GM21786 (cell line): ENCODE measurements around the gene POU2F3.
A peak's percentile ranks its signal among the peaks of the same experiment; 100 is the strongest.

Source experiments
- ATAC-seq: cut with Tn5 transposase; IDR thresholded peaks from one replicate; pipeline ENCODE4 v1.9.1; 2021; ENCODE audit not compliant: unreplicated experiment

POU2F3 gene

DNA sequence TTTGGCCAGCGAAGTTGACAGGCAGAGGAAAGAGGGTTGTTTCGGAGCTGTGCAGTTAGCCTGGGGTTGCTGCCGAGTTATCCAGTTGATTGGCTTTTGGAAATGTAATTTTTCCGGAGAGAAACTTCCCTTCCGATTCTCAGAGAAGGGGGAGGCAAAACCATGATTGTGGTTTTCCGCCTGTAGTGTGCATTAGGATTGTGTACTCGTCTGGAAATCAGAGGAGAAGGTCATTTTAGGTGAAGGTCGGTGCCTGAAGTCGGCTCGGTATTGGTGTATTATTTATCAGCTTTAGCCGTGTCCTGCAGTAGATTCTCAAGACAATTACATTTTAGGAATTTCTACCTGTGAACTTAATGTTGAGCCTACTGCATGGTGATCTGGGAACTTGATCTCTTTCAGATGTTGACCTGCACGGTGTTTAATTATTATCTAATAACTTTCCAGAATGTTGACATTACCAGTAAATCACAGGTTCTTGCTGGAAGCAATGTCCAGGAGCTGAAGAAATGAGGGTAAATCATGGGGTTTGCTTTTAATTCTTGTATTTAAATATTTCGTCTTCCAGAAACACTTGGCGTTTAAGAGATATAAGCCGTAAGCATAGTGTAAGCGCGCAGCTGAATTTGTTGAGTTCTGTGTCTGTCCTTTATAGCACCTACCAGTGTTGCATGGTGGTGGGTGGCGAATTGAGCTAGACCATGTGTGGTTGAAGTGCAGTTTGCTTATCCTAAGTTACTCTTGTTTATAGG, 97.6 kb downstream of the POU2F3 start:
- ATAC-seq, result no peak

DNA sequence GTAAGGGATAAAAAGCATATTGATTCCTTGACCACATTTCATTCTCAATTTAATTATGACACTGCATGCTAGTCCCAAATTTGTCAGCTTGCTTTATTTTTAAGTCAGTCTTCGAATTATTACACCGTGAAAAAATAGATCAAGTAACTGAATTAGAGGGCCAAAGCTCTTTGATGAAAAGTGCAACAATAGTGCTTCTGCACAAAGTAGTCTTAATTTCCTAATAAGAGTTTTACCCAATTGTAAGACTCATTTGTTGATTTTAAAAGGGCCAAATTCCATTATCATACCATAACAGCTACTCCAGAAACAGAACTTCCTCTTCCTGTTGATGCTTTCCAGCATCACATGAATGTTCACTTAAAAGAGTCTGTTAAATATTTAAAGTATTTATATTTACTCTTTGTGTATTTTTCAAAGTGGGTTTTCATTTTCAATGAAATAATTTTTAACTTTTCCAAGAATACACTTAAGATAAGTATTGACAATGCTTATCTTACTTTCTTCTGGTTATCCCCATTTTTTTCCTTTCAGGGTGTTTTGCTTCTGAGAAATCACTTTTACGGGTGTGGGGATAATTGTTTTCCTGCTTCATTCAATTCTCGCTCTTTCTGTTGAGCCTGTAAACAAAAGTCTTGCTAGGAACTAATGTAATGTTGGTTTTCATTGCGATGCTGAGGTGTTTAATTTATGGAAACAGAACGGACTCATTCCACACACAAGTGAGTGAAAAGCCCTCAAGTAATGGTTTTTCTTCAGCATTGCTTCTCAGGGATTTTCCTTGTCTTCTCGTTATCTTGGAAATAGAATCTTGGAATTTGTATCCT, 98.4 kb downstream of the POU2F3 start:
- no peak for ATAC-seq

GRCh38 chr11:120339394-120339890, 99.5 kb downstream of the POU2F3 start:
- ATAC-seq, result no peak

DNA sequence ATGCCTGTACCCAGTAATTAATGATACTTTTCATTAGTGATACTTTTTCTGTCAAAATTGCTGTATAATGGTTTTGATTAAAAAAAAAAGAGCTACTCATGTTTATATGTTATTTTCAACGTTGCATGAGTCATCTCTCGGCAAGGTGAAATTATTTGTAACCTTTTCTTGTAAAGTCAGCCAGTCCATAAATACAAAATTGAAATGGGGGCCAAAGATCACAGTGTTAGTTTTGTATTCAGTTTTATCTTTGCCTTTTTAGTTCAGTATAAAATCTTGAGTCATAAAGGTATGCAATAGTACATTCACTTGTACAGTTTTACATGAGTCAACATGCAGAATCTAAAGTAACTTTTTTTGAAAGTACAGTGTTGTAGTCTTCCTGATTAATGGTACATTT, 100.6 kb downstream of the POU2F3 start:
- no peak for ATAC-seq

- ATAC-seq, result no peak
Observed at GRCh38 chr11:120342226-120342625, 102.3 kb downstream of the POU2F3 start.

DNA sequence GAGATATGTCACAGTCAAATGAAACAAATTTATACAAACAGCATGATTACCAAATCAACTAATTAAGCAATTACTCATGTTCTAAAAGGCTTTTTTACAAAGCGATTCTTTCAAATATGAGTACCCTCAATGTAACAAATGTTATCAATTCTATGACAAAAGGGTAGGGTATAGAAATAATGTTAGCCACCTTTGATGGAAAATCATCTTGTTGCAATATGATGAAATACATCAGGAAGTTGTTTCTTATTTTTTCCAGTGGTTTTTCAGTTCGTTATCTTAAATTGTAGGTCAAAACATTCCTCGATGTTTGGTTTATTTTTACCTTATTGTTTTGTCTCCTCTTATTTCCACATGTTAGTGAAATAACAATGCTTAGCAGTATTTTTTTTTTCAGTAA, 102.7 kb downstream of the POU2F3 start:
- ATAC-seq, result no peak

GRCh38 chr11:120343429-120343828, 103.5 kb downstream of the POU2F3 start:
- peak; percentile 61 for ATAC-seq

- peak; percentile 84 for ATAC-seq
Observed at GRCh38 chr11:120344302-120345004, 104.5 kb downstream of the POU2F3 start.

DNA sequence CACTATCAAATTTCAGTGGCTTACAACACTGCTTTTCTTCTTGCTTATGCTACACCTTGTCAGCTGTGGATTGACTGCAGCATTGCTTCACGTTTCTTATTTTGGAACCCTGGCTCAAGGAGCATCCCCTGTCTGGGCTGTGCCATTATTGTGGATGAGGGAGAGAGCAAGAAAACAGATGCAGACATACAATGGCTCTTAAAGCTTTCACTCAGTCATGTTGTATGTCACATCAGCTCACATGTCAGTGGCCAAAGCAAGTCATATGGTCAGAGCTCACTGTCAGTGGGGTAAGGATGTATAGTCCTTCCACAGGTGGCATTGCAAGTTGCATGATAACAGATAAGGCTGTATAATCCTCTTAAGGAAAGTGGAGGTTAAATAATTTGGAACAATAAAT, 106.3 kb downstream of the POU2F3 start:
- no peak for ATAC-seq

DNA sequence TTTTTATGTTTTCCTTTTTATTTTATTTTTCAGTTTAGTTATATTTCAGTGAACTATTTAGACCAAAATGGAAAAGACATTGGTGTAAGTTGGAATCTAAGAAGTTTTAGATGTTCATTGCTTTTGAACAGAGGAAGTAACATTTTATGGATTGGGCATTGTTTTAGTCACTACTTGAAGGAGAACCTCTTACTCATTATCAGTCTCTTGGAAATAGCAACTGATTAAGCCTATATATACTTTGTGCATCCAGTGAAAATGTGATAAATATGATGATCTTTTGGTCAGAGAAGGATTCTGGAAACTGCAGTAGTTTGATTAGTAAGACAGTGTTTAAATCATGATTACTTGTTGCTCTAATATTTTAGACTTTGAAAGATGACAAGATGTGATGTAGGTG, 110.7 kb downstream of the POU2F3 start:
- ATAC-seq, result no peak

DNA sequence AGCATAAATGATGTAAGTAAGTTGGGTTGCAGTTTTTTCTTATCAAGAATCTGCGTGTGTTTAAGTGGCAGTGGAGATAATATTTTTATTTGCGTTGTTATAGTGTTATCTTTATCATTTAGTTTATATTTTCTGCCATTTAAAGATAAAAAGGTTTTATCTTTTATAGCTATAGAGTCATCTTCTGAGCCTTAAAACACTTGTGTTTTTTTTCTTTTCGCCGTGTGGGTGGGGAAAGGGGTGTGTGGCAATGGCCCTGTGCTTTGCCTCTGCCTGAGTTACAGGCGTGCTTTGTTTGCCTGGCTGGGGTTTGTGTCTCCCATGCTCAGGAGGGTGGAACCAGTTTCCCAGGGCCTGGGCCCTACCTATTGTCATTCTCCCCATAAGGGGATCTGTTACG, 112.5 kb downstream of the POU2F3 start:
- ATAC-seq, result no peak

DNA sequence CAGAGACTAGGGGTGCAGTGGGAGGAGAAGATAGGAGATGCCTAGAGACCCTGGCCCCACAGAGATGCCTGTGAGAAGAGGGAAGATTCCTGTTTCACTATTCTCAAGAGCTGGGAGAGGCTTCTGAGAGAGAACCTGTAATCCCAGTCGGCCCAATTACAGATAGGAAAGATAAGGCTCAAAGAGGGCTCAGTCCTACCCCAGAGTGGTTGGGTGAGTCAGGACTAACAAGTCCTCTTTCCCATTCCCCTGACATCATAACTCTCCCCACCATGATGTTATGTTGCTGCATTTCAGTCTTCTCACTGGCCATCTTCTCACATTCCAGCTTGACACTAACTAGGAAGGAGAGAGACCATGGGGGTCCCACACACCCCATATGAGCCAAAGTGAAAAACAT, 114.1 kb downstream of the POU2F3 start:
- no peak for ATAC-seq

- ATAC-seq, result no peak
Observed at GRCh38 chr11:120354779-120355178, 114.8 kb downstream of the POU2F3 start.

DNA sequence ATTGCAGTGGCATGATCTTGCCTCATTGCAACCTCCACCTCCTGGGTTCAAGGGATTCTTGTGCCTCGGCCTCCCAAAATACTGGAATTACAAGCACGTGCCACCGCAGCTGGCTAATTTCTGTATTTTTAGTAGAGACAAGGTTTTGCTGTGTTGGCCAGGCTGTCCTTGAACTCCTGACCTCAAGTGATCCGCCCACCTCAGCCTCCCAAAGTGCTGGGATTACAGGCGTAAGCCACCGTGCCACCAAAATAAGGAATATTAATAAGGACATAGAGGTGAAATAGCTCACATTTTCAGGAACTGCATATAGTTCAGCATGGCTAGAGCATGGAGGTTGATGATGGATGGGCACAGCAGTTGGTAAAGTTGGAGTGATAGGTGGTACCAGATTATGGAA, 117.7 kb downstream of the POU2F3 start:
- ATAC-seq, result no peak

DNA sequence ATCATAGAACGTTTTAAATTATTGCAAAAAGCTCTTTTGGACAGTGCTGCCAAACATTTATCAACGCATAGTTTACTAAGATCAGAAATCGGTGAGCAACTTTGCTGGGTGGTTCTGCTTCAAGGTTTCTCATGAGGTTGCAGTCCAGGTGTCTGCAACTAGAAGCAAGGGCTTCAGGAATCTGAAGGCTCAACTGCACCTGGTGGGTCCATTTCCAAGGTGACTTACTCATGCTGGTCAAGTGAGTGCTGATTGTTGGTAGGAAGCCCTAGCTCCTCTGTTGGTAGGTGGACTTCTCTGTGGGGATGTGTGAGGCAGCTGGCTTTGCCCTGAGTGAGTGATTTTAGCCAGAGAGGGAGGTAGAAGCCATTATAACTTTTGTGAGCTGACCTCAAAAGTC, 118.8 kb downstream of the POU2F3 start:
- no peak for ATAC-seq

GRCh38 chr11:120363436-120363835, 123.5 kb downstream of the POU2F3 start:
- ATAC-seq, result no peak

DNA sequence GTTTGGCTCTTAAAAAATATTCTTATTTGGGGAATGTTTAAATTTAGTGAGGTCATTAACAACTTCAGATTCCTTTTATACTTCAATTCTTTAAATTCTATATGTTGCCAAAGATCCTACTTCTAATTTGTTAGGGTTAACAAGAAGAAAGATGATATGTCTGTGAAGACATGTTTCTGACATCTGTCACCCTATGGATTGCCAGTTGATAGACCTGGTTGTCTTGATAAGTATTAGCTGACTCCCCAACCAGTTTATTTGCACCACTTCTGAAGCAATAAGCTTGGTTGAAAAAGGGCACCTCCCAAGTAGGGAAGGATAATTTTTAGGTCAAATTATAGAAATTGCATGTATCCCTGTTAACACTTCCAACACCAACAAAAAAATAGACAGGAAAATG, 125.6 kb downstream of the POU2F3 start:
- ATAC-seq, result no peak
